ENCODE measurements around the gene RASGEF1C. TPM values are rescaled to one million over a fixed set of nuclear protein-coding genes. Genes with fewer than 3 reads are reported as not detected.

Gene RASGEF1C
- total and polyA plus RNA-seq, 2 experiments from 2014 or later: 0.40 to 0.42 TPM

- ATAC-seq: peak; percentile 47
- peaks cover 13% of the 10 kb centered on the region for H3K27me3 Mint-ChIP-seq (ENCODE audit: insufficient read depth, low read depth, poor library complexity)
Observed at GRCh38 chr5:180136630-180137381, 72.2 kb downstream of the RASGEF1C start.

GRCh38 chr5:180135967-180136629 is 72.9 kb downstream of the RASGEF1C start:
- Histone ChIP-seq H3K27me3 (ENCODE audit: insufficient read depth) (no peaks in the 10 kb centered on the region), H3K4me2 (no peak overlapping the region), H3K27ac (ENCODE audit: low read depth) (no peak overlapping the region), H3K4me1 (ENCODE audit: insufficient read depth) (no peaks in the 10 kb centered on the region), H3F3A (replicated peaks; ENCODE audit: low read depth) (no peaks in the 10 kb centered on the region), H3K79me2 (replicated peaks; ENCODE audit: insufficient read depth) (no peaks in the 10 kb centered on the region), H2AFZ (peak overlapping the region; percentile 38; the same call in 1 of the 2 replicates), H3K4me3 (no peak overlapping the region), H3K9me2 (ENCODE audit: insufficient read depth) (no peaks in the 10 kb centered on the region), H3K36me3 (ENCODE audit: insufficient read depth) (no peaks in the 10 kb centered on the region), H4K20me1 (replicated peaks; ENCODE audit: insufficient read depth) (no peaks in the 10 kb centered on the region)
- Mint-ChIP-seq H3K36me3 (ENCODE audit: low read depth) (no peaks in the 10 kb centered on the region; the same call in 2 of the 3 replicates), H3K27me3 (ENCODE audit: insufficient read depth, low read depth, poor library complexity) (peaks cover 13% of the 10 kb centered on the region), H3K4me3 (no peak overlapping the region), H3K9me3 (no peaks in the 10 kb centered on the region), H3K4me1 (peaks cover 3% of the 10 kb centered on the region; the same call in 1 of the 3 replicates), H3K27ac (no peak overlapping the region)
- DNase-seq (ENCODE audit: low spot score) (no peak), ATAC-seq (no peak)
- no peak for TF ChIP-seq ETS1 (IDR thresholded peaks at IDR 0.05)
- TF ChIP-seq REST (IDR thresholded peaks at IDR 0.05; ENCODE audit: unreplicated experiment): no peak
- no peak for TF ChIP-seq EZH2 (IDR thresholded peaks at IDR 0.05; ENCODE audit: low read depth, unreplicated experiment)
- TF ChIP-seq POLR2AphosphoS5 (IDR thresholded peaks at IDR 0.05; ENCODE audit: low read depth): no peak

More at GRCh38 chr5:180136630-180137381, 72.2 kb downstream of the RASGEF1C start:
- Histone ChIP-seq H3F3A (replicated peaks; ENCODE audit: low read depth) (no peaks in the 10 kb centered on the region), H3K9me2 (ENCODE audit: insufficient read depth) (no peaks in the 10 kb centered on the region), H3K79me2 (replicated peaks; ENCODE audit: insufficient read depth) (no peaks in the 10 kb centered on the region), H2AFZ (peak overlapping the region; percentile 38; the same call in 1 of the 2 replicates), H4K20me1 (replicated peaks; ENCODE audit: insufficient read depth) (no peaks in the 10 kb centered on the region), H3K4me2 (no peak overlapping the region), H3K27ac (ENCODE audit: low read depth) (no peak overlapping the region), H3K4me1 (ENCODE audit: insufficient read depth) (no peaks in the 10 kb centered on the region), H3K27me3 (ENCODE audit: insufficient read depth) (no peaks in the 10 kb centered on the region), H3K36me3 (ENCODE audit: insufficient read depth) (no peaks in the 10 kb centered on the region), H3K4me3 (no peak overlapping the region)
- TF ChIP-seq CTCF (conservative IDR thresholded peaks at IDR 0.05; ENCODE audit: low read depth in 2 of 2) (0 out of 4 replicates have a peak, but pooled peaks of 1 of the 2 experiments have one; percentile 9), NANOG (IDR thresholded peaks at IDR 0.05; ENCODE audit: borderline replicate concordance) (no peak), EZH2phosphoT487 (IDR thresholded peaks at IDR 0.05; ENCODE audit: unreplicated experiment) (no peak), JUNB (IDR thresholded peaks at IDR 0.05; ENCODE audit: unreplicated experiment) (no peak), POLR2AphosphoS5 (IDR thresholded peaks at IDR 0.05; ENCODE audit: low read depth) (no peak), STAT1 (IDR thresholded peaks at IDR 0.05; ENCODE audit: unreplicated experiment) (no peak), CREB1 (CRISPR knock-in tag; IDR thresholded peaks at IDR 0.05; ENCODE audit: low read depth) (no peak), EZH2 (IDR thresholded peaks at IDR 0.05; ENCODE audit: low read depth, unreplicated experiment) (no peak)
- Mint-ChIP-seq H3K36me3 (ENCODE audit: low read depth) (no peaks in the 10 kb centered on the region; the same call in 2 of the 3 replicates), H3K27ac (no peak overlapping the region), H3K4me1 (peaks cover 3% of the 10 kb centered on the region; the same call in 1 of the 3 replicates), H3K9me3 (no peaks in the 10 kb centered on the region), H3K4me3 (no peak overlapping the region)
- DNase-seq (ENCODE audit: low spot score): no peak

Measured in GM23338 (cell line).